Activated effector memory CD4-positive, alpha-beta T cell treated with anti-CD3 and anti-CD28 coated beads, Interleukin-2, amount 50 U/mL, for 16 hours (primary cell): ENCODE measurements around the gene PDYN.

Experiments used
- DNase-seq: peaks from one replicate; pipeline ENCODE4 v3.0.0-alpha.2; 2020

Gene PDYN

GRCh38 chr20:1931830-1932229, 62.0 kb downstream of the PDYN start:
- no peak for DNase-seq

DNA sequence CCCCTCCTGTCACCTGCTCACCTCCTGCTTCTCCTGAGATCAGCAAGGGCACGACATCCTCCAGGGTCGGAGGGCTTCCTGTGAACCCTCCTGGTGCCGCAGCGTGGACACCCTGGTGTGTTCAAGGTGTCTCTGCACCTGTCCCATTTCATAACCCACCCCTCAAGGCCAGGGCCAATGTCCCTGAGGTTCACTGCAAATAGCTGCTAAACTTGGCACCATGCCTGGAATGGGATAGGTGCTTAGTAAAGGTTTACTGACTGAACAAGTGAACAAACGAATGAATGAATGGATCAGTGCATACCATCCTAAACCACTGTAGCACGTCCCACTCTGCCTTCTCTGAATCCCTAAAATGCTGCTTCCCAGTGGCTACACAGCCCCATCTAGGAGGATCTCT, 63.7 kb downstream of the PDYN start:
- no peak for DNase-seq

- DNase-seq: no peak
These were observed 64.4 kb downstream of the PDYN start for GRCh38 chr20:1929460-1929859.

- DNase-seq: no peak
These were observed 65.1 kb downstream of the PDYN start for GRCh38 chr20:1928782-1929181.
